Epithelial cell of esophagus (primary cell): ENCODE data around the gene KIF13A.
A peak's percentile ranks its signal among the peaks of the same experiment; 100 is the strongest.

Source experiments
- DNase-seq: peaks from one replicate; pipeline ENCODE4 v3.0.0; 2010; ENCODE audit warnings: low read depth
- H3K4me3 ChIP-seq: 2 replicates; pipeline ENCODE4 v1.5.1; 2011; ENCODE audit warnings: mild to moderate bottlenecking, low read length, control low read depth
- TF ChIP-seq, protein P1 (sequence below): IDR thresholded peaks from 2 replicates; pipeline ENCODE4 v1.5.1; 2011; ENCODE audit warnings: low read depth, mild to moderate bottlenecking, low read length, control low read depth, inconsistent platforms; ENCODE audit not compliant: insufficient read depth; ENCODE audit errors: missing control alignments

The KIF13A gene

DNA sequence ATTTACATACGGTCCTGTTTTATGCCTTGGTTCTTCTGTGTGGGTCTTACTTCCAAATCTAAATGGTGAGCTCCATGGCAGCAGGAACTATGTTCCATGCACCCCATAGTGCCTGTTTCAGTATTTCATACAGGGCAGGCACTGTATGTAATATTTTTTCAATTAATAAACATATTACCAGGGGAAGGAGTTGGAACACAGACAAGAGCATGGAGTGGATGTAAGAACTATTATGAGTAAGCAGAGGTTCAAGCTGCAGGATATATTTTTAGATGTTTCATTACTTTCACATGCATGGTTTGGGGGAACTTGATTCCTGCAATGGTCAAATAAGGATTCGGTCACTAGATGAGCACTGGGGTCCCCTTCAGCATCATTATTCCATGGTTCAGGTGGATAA is 108.3 kb downstream of the KIF13A start:
- TF ChIP-seq, protein P1, sequence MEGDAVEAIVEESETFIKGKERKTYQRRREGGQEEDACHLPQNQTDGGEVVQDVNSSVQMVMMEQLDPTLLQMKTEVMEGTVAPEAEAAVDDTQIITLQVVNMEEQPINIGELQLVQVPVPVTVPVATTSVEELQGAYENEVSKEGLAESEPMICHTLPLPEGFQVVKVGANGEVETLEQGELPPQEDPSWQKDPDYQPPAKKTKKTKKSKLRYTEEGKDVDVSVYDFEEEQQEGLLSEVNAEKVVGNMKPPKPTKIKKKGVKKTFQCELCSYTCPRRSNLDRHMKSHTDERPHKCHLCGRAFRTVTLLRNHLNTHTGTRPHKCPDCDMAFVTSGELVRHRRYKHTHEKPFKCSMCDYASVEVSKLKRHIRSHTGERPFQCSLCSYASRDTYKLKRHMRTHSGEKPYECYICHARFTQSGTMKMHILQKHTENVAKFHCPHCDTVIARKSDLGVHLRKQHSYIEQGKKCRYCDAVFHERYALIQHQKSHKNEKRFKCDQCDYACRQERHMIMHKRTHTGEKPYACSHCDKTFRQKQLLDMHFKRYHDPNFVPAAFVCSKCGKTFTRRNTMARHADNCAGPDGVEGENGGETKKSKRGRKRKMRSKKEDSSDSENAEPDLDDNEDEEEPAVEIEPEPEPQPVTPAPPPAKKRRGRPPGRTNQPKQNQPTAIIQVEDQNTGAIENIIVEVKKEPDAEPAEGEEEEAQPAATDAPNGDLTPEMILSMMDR: no peak
- H3K4me3 ChIP-seq: no peak overlapping the region
- no peak for DNase-seq

DNA sequence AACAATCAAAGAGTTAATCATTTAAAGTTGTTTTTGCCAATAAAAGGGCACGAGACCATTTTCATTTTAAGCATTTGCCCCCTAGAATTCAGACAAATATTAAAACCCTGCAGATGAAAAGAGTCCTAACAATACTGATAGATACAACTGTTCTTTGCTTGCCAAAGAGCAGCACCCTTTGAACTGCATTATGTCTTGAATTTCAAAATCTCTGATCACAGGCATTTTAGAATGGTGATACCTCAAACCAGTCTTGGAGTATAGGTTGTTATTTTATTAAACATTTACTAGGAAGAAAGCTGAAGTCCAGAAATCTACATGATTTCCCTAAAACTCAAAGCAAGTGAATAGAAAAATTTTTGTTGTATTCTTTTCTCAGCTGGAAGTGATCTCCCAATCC is 108.7 kb downstream of the KIF13A start:
- H3K4me3 ChIP-seq: no peak overlapping the region
- TF ChIP-seq, protein P1: no peak
- no peak for DNase-seq

DNA sequence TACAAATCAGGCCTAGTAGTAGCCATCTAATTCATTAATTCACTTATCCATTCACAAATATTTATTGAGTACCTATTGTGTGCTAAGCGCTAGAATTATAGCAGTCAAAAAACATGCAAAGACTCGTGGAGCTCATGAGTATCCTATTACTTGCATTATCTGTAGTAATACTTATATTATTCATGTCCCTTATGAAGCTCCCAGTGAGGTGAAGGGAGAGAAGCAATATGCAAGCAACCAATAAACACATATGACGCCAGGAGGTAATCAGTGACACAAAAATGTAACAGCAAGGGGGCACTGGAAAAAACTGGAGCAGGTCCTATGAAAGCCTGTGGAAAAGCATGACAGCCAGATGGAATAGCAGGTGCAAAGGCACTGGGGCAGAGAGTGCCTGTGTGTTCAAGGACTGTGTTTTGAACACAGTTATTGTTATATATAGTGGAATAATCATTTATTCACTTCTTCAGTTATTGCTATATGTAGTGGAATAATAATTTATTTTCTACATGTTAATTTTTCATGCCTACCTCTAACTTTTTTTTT is 109.5 kb downstream of the KIF13A start:
- DNase-seq: peak; percentile 48
- H3K4me3 ChIP-seq: no peak overlapping the region
- TF ChIP-seq, protein P1: no peak

DNA sequence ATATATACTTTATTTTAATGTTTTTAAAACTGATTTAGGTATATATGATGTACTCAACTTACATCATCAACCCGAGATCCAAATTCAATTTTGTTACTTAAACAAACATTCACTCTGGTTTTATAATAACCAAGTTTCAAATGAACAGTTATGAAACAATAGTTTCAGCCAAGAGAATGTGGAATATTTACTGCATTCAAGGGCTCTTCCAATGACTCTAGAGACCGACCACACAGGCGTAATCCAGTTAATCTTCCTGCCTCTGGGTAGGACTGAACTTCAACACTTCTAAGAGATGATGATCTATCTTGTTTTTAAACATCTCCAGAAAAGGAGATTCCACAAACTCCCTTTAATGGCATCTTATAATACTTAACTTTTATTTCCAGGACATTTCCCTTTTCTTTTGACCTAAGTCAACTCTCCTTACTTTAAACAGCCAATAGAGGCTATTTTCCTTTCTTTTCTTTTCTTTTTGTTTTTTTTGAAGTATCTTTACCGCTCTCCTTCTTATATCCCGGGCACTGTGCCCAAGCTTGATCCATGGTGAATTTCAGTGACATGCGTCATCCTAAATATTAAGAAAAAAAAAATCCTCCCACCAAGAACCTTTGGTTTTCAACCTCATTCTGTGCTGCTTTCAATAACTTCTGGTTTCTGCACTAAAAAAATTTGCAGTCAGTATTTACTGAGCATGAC is 110.1 kb downstream of the KIF13A start:
- DNase-seq: peak; percentile 78
- TF ChIP-seq, protein P1: no peak
- no peak overlapping the region for H3K4me3 ChIP-seq

DNA sequence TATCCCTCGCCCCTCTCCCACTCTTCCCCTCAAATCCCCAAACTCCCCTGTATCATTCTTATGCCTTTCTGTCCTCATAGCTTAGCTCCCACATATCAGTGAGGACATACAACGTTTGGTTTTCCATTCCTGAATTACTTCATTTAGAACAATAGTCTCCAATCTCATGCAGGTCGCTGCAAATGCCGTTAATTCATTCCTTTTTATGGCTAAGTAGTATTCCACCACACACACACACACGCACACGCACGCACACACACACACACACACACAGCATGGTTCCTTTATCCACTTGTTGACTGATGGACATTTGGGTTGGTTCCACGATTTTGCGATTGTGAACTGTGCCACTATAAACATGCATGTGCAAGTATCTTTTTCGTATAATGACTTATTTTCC is 112.7 kb downstream of the KIF13A start:
- H3K4me3 ChIP-seq: no peak overlapping the region

DNA sequence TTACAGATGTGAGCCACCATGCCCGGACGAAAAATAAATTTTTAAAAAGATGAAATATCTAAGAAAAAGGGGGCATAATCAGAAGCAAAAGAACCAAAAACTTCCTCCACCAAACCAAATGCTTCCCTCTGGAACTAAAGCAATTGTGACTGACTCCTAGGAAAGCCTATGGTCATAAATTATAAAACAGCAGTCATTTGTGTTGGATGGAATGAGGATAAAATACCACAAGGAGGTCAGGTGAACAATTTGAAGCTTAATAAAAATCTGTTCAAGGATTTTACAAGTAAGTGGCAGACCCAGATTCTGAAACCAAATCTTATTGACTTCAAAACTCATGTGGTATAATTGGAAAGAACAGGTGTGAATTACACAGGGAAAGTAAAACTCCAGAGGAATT is 114.5 kb downstream of the KIF13A start:
- TF ChIP-seq, protein P1: no peak
- no peak overlapping the region for H3K4me3 ChIP-seq
- DNase-seq: no peak

More for the DNA sequence above, 112.7 kb downstream of the KIF13A start:
- no peak for DNase-seq
- TF ChIP-seq, protein P1: no peak

DNA sequence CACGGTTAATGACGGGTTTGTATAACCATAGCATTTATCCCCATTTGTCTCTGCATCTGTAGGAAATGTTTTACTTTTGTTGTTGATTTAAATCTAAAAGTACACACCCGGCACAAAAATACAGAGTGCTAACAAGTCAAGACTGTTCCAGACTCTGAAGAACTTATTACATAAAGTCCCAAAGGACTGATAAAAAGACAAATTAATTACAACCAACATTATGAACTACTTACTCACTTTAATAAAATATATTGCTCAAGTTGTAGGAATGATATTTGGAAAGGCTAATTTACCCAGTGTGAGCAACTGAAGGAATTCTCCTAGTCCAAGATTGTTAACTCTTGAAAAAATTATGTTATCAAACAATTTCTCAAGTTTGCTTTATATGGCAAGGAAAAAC is 115.6 kb downstream of the KIF13A start:
- TF ChIP-seq, protein P1: no peak
- no peak for DNase-seq
- H3K4me3 ChIP-seq: no peak overlapping the region
